Esophagus squamous epithelium (tissue), 5 donors: Measurements from ENCODE around the gene GNG12. TPM values are rescaled to one million over a fixed set of nuclear protein-coding genes. Genes with fewer than 3 reads are reported as not detected.

Experiments
- DNase-seq: peaks from one replicate; lab custom pipeline; 2025; lab: John Stamatoyannopoulos, UW
- H3K27ac ChIP-seq, 4 donors: fragments of 200-600 bp; sonication (generic); one replicate each; pipeline ENCODE4 v1.5.1; 2016 to 2019; ENCODE audit warnings: mild to moderate bottlenecking in 1 of 4
- H3K27me3 ChIP-seq, 4 donors: fragments of 200-600 bp; sonication (generic); 1 replicate in 3 of 4; 2 replicates in 1 of 4; pipeline versions ENCODE4 v1.5.1 to v1.6.0; 2017 to 2021; ENCODE audit warnings: antibody characterized with exemption in 1 of 4
- H3K36me3 ChIP-seq, 3 donors: fragments of 200-600 bp; sonication (generic); one replicate each; pipeline ENCODE4 v1.5.1; 2016 to 2019
- H3K4me1 ChIP-seq, 3 donors: fragments of 200-600 bp; sonication (generic); one replicate each; pipeline ENCODE4 v1.5.1; 2017 to 2019
- H3K4me3 ChIP-seq, 4 donors: fragments of 200-600 bp; sonication (generic); 1 replicate in 3 of 4; 2 replicates in 1 of 4; pipeline ENCODE4 v1.5.1; 2016 to 2019; ENCODE audit warnings: mild to moderate bottlenecking in 2 of 4, moderate library complexity in 1 of 4
- H3K9me3 ChIP-seq, 3 donors: fragments of 200-600 bp; sonication (generic); one replicate each; pipeline ENCODE4 v1.5.1; 2016 to 2019
- POLR2A ChIP-seq, 4 donors: fragments of 450-650 bp; IDR thresholded peaks; one replicate each; pipeline ENCODE4 v1.6.1; 2017; ENCODE audit warnings: antibody characterized with exemption in 4 of 4, mild to moderate bottlenecking in 4 of 4, moderate library complexity in 3 of 4
- WGBS, 2 donors: methylation state at CpG; one replicate each; pipeline ENCODE4 v1.1.5; 2018; 5-methylcytosine and 5-hydroxymethylcytosine counted together
- intact Hi-C: fragments of 100-400 bp; cut with DNase I; formaldehyde crosslinking; loops from one replicate; pipeline ENCODE4 v1.15.0; 2022
- total RNA-seq, 4 donors: library from RNA; depleted of rRNA; stranded (reverse); fragments of >200 nt; gene quantifications; one replicate each; pipeline ENCODE4 v1.1.0, GENCODE V29; 2016
- TF ChIP-seq, protein P1 (sequence below), 6 experiments: fragments of 450-650 bp in 4 of 6; fragments of 200-600 bp in 2 of 6; sonication (generic) in 2 of 6; IDR thresholded peaks; one replicate each; pipeline ENCODE4 v1.5.1; 2016 to 2019; ENCODE audit warnings: antibody characterized with exemption in 6 of 6, mild to moderate bottlenecking in 4 of 6, moderate library complexity in 4 of 6
- donor health status: DM: yes; HTN: yes; CAD: no.

GNG12 gene
- total RNA-seq, 4 donors from 2014 or later = 65.4 to 104 (median 89.9) TPM

DNA sequence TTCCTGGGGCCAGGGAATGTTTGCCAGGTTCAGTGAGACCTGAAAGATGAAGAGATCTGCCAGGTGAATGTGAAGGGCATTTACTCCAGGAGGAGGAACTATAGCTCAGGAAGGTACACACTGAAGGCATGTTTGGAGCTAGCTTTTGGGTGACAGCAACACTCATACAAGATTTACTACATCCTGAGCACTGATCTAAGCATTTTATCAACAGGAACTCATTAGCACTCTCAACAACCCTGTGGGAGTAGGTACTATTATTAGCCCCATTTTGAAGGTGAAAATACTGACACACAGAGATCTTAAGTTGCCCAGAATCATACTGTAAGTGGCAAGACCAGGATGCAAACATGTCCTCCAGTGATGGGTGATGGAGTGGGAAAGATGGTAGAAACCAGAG, 141.6 kb downstream of the GNG12 start:
- DNase-seq = no peak

DNA sequence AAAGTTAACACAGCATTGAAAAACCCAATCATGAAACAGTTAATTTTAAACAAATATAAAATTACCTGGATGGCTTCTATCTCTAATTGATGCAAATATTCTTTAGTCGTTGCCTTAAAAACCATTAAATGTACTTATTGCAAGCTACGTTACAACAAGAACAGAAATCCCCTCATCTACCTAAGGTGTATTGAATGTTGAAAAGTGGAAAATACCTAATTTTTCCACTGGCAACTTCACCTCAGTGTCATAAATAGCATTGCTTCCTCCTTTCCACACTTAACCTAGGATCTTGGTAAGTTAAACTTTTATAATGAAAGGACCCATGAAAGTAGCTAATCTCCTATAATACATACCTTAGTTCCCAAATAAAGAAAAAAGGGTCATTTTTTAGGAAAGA, 142.9 kb downstream of the GNG12 start:
- DNase-seq = no peak
- no peak for TF ChIP-seq POLR2A (IDR thresholded peaks at IDR 0.05)
- TF ChIP-seq, protein P1, sequence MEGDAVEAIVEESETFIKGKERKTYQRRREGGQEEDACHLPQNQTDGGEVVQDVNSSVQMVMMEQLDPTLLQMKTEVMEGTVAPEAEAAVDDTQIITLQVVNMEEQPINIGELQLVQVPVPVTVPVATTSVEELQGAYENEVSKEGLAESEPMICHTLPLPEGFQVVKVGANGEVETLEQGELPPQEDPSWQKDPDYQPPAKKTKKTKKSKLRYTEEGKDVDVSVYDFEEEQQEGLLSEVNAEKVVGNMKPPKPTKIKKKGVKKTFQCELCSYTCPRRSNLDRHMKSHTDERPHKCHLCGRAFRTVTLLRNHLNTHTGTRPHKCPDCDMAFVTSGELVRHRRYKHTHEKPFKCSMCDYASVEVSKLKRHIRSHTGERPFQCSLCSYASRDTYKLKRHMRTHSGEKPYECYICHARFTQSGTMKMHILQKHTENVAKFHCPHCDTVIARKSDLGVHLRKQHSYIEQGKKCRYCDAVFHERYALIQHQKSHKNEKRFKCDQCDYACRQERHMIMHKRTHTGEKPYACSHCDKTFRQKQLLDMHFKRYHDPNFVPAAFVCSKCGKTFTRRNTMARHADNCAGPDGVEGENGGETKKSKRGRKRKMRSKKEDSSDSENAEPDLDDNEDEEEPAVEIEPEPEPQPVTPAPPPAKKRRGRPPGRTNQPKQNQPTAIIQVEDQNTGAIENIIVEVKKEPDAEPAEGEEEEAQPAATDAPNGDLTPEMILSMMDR (IDR thresholded peaks at IDR 0.05) = no peak
- no peak overlapping the region for H3K27ac ChIP-seq
- no peak overlapping the region for H3K4me3 ChIP-seq
- 67 to 84% methylated on average over 2 of the region's 2 CpGs for WGBS, 2 donors
- no peaks in the 10 kb centered on the region for H3K27me3 ChIP-seq
- peaks cover 6 to 22% (median 14%) of the 10 kb centered on the region in 3 donors for H3K4me1 ChIP-seq
- intact Hi-C loops = no loop called here
- peaks cover 6 to 27% (median 9%) of the 10 kb centered on the region in 3 donors for H3K36me3 ChIP-seq
- no peaks in the 10 kb centered on the region for H3K9me3 ChIP-seq

More for the DNA sequence above, 141.6 kb downstream of the GNG12 start:
- no peak overlapping the region for H3K27ac ChIP-seq
- H3K4me3 ChIP-seq = no peak overlapping the region
- H3K9me3 ChIP-seq = no peaks in the 10 kb centered on the region
- H3K4me1 ChIP-seq = peaks cover 6 to 22% (median 13%) of the 10 kb centered on the region in 3 donors
- intact Hi-C loops = no loop called here
- no peaks in the 10 kb centered on the region for H3K27me3 ChIP-seq
- TF ChIP-seq, protein P1 (IDR thresholded peaks at IDR 0.05) = no peak
- TF ChIP-seq POLR2A (IDR thresholded peaks at IDR 0.05) = no peak
- H3K36me3 ChIP-seq = peaks cover 6 to 27% (median 9%) of the 10 kb centered on the region in 3 donors

DNA sequence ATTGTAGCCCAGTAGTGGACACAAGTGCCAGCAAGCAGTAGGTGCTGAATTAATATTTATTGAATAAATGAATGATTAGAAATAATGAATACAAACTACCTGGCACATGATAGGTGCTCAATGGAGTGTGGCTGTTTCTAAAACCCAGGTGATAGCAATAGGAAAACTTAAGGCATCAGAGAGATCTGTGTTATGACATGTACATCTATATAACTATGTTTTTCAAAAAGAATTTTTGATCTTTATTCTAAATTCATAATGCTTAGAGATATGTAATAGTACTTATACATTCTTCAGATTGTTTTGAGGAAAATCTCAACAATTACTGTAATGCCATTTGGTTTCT, 143.3 kb downstream of the GNG12 start:
- no peak for TF ChIP-seq POLR2A (IDR thresholded peaks at IDR 0.05)
- TF ChIP-seq, protein P1 (IDR thresholded peaks at IDR 0.05) = no peak
- Histone ChIP-seq H3K4me1 (peaks cover 6 to 22% (median 14%) of the 10 kb centered on the region in 3 donors), H3K36me3 (peaks cover 6 to 27% (median 9%) of the 10 kb centered on the region in 3 donors), H3K27me3 (no peaks in the 10 kb centered on the region), H3K9me3 (no peaks in the 10 kb centered on the region), H3K27ac (no peak overlapping the region), H3K4me3 (no peak overlapping the region)
- no peak for DNase-seq
- intact Hi-C loops = no loop called here

DNA sequence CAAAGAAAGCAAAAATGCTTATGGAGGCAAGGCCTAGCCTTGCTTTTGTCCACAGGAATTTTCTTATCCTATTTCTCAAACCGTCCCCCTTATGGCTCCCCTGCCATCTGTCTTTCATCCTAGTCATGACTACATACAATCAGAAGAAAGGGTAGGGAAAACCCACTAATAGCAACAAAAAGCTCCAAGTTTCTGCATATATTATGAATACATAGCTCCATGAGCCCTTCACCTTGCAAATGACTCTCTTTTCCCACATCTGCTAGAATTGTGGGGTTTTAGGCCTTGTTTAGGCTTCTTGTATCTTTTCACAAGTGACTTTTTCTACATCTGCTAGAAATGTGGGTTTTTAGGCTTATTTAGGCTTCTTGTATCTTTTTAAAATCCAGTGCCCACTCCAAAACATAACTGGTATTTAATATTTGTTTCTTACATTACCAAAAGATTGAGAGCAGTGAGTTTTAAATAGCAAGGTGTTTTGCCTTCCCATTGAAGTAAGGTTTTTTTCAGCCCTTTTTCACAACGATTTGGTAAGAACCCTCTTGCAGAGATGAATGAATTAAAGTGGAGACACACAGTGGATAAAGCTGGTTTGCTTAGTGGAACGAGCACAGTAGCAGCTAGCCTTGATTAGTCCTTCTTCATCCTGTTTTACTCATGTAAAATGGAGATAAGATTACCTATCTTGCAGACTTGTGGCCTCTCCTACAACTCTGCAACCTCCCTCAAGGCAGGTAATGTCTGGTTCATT, 143.8 kb downstream of the GNG12 start:
- TF ChIP-seq, protein P1 (IDR thresholded peaks at IDR 0.05) = no peak
- no peak for TF ChIP-seq POLR2A (IDR thresholded peaks at IDR 0.05)
- Histone ChIP-seq H3K9me3 (no peaks in the 10 kb centered on the region), H3K36me3 (peaks cover 6 to 27% (median 9%) of the 10 kb centered on the region in 3 donors), H3K27ac (no peak overlapping the region), H3K27me3 (no peaks in the 10 kb centered on the region), H3K4me1 (peaks cover 6 to 26% (median 14%) of the 10 kb centered on the region in 3 donors), H3K4me3 (no peak overlapping the region)
- intact Hi-C loops = loop anchor here (10.0 kb wide), 2 partner anchors 125 to 145 kb away; partner anchors contain the start of gene GNG12
- WGBS, 2 donors = 74 to 76% methylated on average over 3 of the region's 3 CpGs
- no peak for DNase-seq

DNA sequence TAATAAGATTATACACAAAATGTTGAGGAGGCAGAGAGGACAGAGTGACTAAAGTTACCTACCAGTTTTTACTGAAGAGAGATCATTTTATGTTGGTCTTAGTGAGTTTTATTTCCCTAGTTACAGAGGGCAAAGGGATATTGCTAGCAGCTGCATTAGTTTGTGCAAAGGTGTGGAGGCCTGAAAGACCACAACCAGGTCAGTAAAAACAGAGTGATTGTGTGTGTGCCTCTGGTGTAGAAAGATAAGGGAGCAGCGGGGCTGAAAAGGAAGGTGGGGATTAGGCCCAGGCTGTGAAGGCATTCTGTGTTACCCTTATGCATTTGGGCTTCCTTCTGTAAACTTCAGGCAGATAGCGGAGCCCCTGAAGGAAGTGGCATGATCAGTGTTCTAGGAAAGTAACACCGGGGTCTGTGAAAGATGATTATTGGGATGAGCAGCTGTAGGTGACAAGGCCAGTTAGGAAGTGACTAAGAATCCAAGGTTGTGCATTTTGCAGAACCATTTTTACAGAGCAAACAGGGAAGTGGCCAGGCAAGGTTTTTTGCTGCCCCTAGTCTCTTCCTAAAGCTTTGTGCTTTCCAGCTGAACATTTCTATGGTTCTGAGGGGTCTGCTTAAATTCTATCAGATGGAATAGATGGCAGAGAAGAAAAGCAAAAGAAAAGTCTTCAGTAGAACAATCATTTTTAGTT, 144.6 kb downstream of the GNG12 start:
- 82 to 83% methylated on average over 3 of the region's 3 CpGs for WGBS, 2 donors
- intact Hi-C loops = loop anchor here (10.0 kb wide), 2 partner anchors 124 to 146 kb away; partner anchors contain the start of gene GNG12
- Histone ChIP-seq H3K4me1 (peaks cover 10 to 33% (median 17%) of the 10 kb centered on the region in 3 donors), H3K27me3 (no peaks in the 10 kb centered on the region), H3K27ac (no peak overlapping the region), H3K9me3 (no peaks in the 10 kb centered on the region), H3K4me3 (no peak overlapping the region), H3K36me3 (peaks cover 6 to 27% (median 9%) of the 10 kb centered on the region in 3 donors)
- TF ChIP-seq, protein P1 (IDR thresholded peaks at IDR 0.05) = no peak
- no peak for TF ChIP-seq POLR2A (IDR thresholded peaks at IDR 0.05)
- DNase-seq = no peak
